Keratinocyte (primary cell): Measurements from ENCODE around the gene CGNL1.

Experiments used
- CTCF ChIP-seq, 3 experiments: IDR thresholded peaks in 1 of 3; conservative IDR thresholded peaks in 1 of 3; optimal IDR thresholded peaks in 1 of 3; 2 replicates in 2 of 3; 3 replicates in 1 of 3; pipeline versions ENCODE3 to v1.5.1; 2011; ENCODE audit warnings: low read length in 3 of 3, mild to moderate bottlenecking in 3 of 3, moderate library complexity in 2 of 3, control low read depth in 1 of 3, inconsistent platforms in 1 of 3; ENCODE audit not compliant: insufficient read depth in 2 of 3; ENCODE audit errors: extremely low read depth in 1 of 3
- EZH2 ChIP-seq: IDR thresholded peaks from one replicate; pipeline ENCODE4 v1.6.1; 2012; ENCODE audit warnings: inconsistent platforms, mild to moderate bottlenecking, low read length, moderate library complexity

GRCh38 chr15:57540736-57541135, 164.4 kb downstream of the CGNL1 start:
- TF ChIP-seq CTCF (optimal IDR thresholded peaks at IDR 0.05 in 1 of 3, IDR thresholded peaks at IDR 0.05 in 1 of 3, conservative IDR thresholded peaks at IDR 0.05 in 1 of 3; ENCODE audit: extremely low read depth in 1 of 3, insufficient read depth in 2 of 3, low read length in 3 of 3) (no peak), EZH2 (no peak)
